Upper lobe of left lung (tissue), 4 donors: ENCODE measurements around the gene IL1RL2.

Source experiments
- CTCF ChIP-seq, 6 experiments: fragments of 450-650 bp in 4 of 6; fragments of 200-600 bp in 2 of 6; sonication (generic) in 2 of 6; IDR thresholded peaks; one replicate each; pipeline ENCODE4 v1.5.1; 2016 to 2019; ENCODE audit warnings: antibody characterized with exemption in 6 of 6
- EP300 ChIP-seq, 4 donors: sonication (generic); formaldehyde crosslinking; IDR thresholded peaks; one replicate each; pipeline ENCODE4 v1.5.1; 2017; ENCODE audit warnings: antibody characterized with exemption in 4 of 4, control low read depth in 2 of 4
- POLR2A ChIP-seq, 4 donors: fragments of 450-650 bp; IDR thresholded peaks; one replicate each; pipeline ENCODE4 v1.5.1; 2016 to 2017; ENCODE audit warnings: antibody characterized with exemption in 4 of 4, mild to moderate bottlenecking in 2 of 4
- POLR2AphosphoS5 ChIP-seq, 2 donors: sonication (generic); formaldehyde crosslinking; IDR thresholded peaks; one replicate each; pipeline ENCODE4 v1.5.1; 2017; ENCODE audit warnings: antibody characterized with exemption in 2 of 2

GRCh38 chr2:102269200-102269524 lies 82.3 kb downstream of the IL1RL2 start:
- no peak for TF ChIP-seq POLR2AphosphoS5 (IDR thresholded peaks at IDR 0.05)
- no peak for TF ChIP-seq CTCF (IDR thresholded peaks at IDR 0.05)
- no peak for TF ChIP-seq POLR2A (IDR thresholded peaks at IDR 0.05)
- TF ChIP-seq EP300 (IDR thresholded peaks at IDR 0.05) = no peak
